ENCODE data around the gene TRIM14. TPM values are rescaled to one million over a fixed set of nuclear protein-coding genes. Genes with fewer than 3 reads are reported as not detected.

The TRIM14 gene
- total RNA-seq, 2 donors from 2014 or later = 2.1 to 4.9 TPM

GRCh38 chr9:98049288-98050072 lies 69.5 kb downstream of the TRIM14 start:
- WGBS, 2 donors = 47 to 63% methylated on average over 1 of the region's 1 CpG
- TF ChIP-seq POLR2A (IDR thresholded peaks at IDR 0.05) (no peak), CTCF (IDR thresholded peaks at IDR 0.05) (no peak)
- intact Hi-C loops (cut with DNase I) = no loop called here

GRCh38 chr9:98047002-98047401 lies 72.0 kb downstream of the TRIM14 start:
- Histone ChIP-seq H3K4me3 (no peak overlapping the region), H3K4me1 (no peaks in the 10 kb centered on the region), H3K27ac (no peak overlapping the region), H3K27me3 (no peaks in the 10 kb centered on the region), H3K36me3 (replicated peaks in 1 of 2; ENCODE audit: insufficient read depth in 1 of 2, low read depth in 2 of 2) (no peaks in the 10 kb centered on the region), H3K9me3 (no peaks in the 10 kb centered on the region)
- TF ChIP-seq CTCF (IDR thresholded peaks at IDR 0.05) (no peak), POLR2A (IDR thresholded peaks at IDR 0.05) (no peak)
- no peak for ATAC-seq
- intact Hi-C loops (cut with DNase I) = no loop called here
- no peak for DNase-seq
- 74 to 77% methylated on average over 5 of the region's 5 CpGs for WGBS, 2 donors

More at GRCh38 chr9:98049288-98050072, 69.5 kb downstream of the TRIM14 start:
- H3K36me3 ChIP-seq (replicated peaks in 1 of 2; ENCODE audit: insufficient read depth in 1 of 2, low read depth in 2 of 2) = no peaks in the 10 kb centered on the region
- H3K9me3 ChIP-seq = no peaks in the 10 kb centered on the region
- no peak for ATAC-seq
- H3K4me3 ChIP-seq = no peak overlapping the region
- no peak for DNase-seq
- no peak overlapping the region for H3K27ac ChIP-seq
- no peaks in the 10 kb centered on the region for H3K4me1 ChIP-seq
- H3K27me3 ChIP-seq = no peaks in the 10 kb centered on the region

GRCh38 chr9:98046180-98046543 lies 72.9 kb downstream of the TRIM14 start:
- Histone ChIP-seq H3K27me3 (no peaks in the 10 kb centered on the region), H3K4me3 (no peak overlapping the region), H3K27ac (no peak overlapping the region), H3K4me1 (no peaks in the 10 kb centered on the region), H3K9me3 (no peaks in the 10 kb centered on the region), H3K36me3 (replicated peaks in 1 of 2; ENCODE audit: insufficient read depth in 1 of 2, low read depth in 2 of 2) (no peaks in the 10 kb centered on the region)
- 89 to 92% methylated on average over 9 of the region's 9 CpGs for WGBS, 2 donors
- no peak for DNase-seq
- TF ChIP-seq CTCF (IDR thresholded peaks at IDR 0.05) (no peak), POLR2A (IDR thresholded peaks at IDR 0.05) (no peak)
- intact Hi-C loops (cut with DNase I) = no loop called here
- no peak for ATAC-seq

- peak; percentile 47 for ATAC-seq
- no peaks in the 10 kb centered on the region for H3K4me1 ChIP-seq
- H3K4me3 ChIP-seq = no peak overlapping the region
- no peaks in the 10 kb centered on the region for H3K27me3 ChIP-seq
- intact Hi-C loops (cut with DNase I) = no loop called here
- H3K9me3 ChIP-seq = no peaks in the 10 kb centered on the region
- no peaks in the 10 kb centered on the region for H3K36me3 ChIP-seq (replicated peaks in 1 of 2; ENCODE audit: insufficient read depth in 1 of 2, low read depth in 2 of 2)
- peak overlapping the region in 1 of 4 donors; percentile 36 for H3K27ac ChIP-seq
- TF ChIP-seq POLR2A (IDR thresholded peaks at IDR 0.05) = no peak
- TF ChIP-seq CTCF (IDR thresholded peaks at IDR 0.05) = no peak
- WGBS, 2 donors = 58 to 60% methylated on average over 6 of the region's 6 CpGs
- DNase-seq = peak in 1 of 4 donors; percentile 31
Observed at GRCh38 chr9:98045234-98046179, 73.5 kb downstream of the TRIM14 start.
